ENCODE results near the gene ZNF655.

ZNF655 gene

GRCh38 chr7:99618726-99619125 lies 60.3 kb downstream of the ZNF655 start:
- in situ Hi-C loops (cut with HindIII; ENCODE audit: low sequenced_read_pairs) = loop anchor here (10.0 kb wide), 1 partner anchor 54 kb away; no protein-coding TSS in a partner anchor
- no peak overlapping the region for H3K4me3 ChIP-seq (ENCODE audit: low read depth, low read length)
- DNase-seq (ENCODE audit: low read depth) = no peak
- no peak for TF ChIP-seq CTCF (IDR thresholded peaks at IDR 0.05; ENCODE audit: low read depth, low read length, missing control alignments)

- TF ChIP-seq CTCF (IDR thresholded peaks at IDR 0.05; ENCODE audit: low read depth, low read length, missing control alignments) = no peak
- no peak for DNase-seq (ENCODE audit: low read depth)
- no peak overlapping the region for H3K4me3 ChIP-seq (ENCODE audit: low read depth, low read length)
- in situ Hi-C loops (cut with HindIII; ENCODE audit: low sequenced_read_pairs) = loop anchor here (10.0 kb wide), 1 partner anchor 55 kb away; no protein-coding TSS in a partner anchor
Observed at GRCh38 chr7:99619571-99620130, 61.2 kb downstream of the ZNF655 start.

GRCh38 chr7:99621271-99621670 lies 62.8 kb downstream of the ZNF655 start:
- in situ Hi-C loops (cut with HindIII; ENCODE audit: low sequenced_read_pairs) = no loop called here
- TF ChIP-seq CTCF (IDR thresholded peaks at IDR 0.05; ENCODE audit: low read depth, low read length, missing control alignments) = no peak

GRCh38 chr7:99622596-99622995 lies 64.2 kb downstream of the ZNF655 start:
- no peak overlapping the region for H3K4me3 ChIP-seq (ENCODE audit: low read depth, low read length)
- DNase-seq (ENCODE audit: low read depth) = no peak
- in situ Hi-C loops (cut with HindIII; ENCODE audit: low sequenced_read_pairs) = no loop called here
- TF ChIP-seq CTCF (IDR thresholded peaks at IDR 0.05; ENCODE audit: low read depth, low read length, missing control alignments) = no peak

More at GRCh38 chr7:99621271-99621670, 62.8 kb downstream of the ZNF655 start:
- H3K4me3 ChIP-seq (ENCODE audit: low read depth, low read length) = no peak overlapping the region
- DNase-seq (ENCODE audit: low read depth) = no peak

GRCh38 chr7:99623091-99623693 lies 64.8 kb downstream of the ZNF655 start:
- H3K4me3 ChIP-seq (ENCODE audit: low read depth, low read length) = no peak overlapping the region
- no peak for DNase-seq (ENCODE audit: low read depth)
- no peak for TF ChIP-seq CTCF (IDR thresholded peaks at IDR 0.05; ENCODE audit: low read depth, low read length, missing control alignments)
- in situ Hi-C loops (cut with HindIII; ENCODE audit: low sequenced_read_pairs) = no loop called here

DNA sequence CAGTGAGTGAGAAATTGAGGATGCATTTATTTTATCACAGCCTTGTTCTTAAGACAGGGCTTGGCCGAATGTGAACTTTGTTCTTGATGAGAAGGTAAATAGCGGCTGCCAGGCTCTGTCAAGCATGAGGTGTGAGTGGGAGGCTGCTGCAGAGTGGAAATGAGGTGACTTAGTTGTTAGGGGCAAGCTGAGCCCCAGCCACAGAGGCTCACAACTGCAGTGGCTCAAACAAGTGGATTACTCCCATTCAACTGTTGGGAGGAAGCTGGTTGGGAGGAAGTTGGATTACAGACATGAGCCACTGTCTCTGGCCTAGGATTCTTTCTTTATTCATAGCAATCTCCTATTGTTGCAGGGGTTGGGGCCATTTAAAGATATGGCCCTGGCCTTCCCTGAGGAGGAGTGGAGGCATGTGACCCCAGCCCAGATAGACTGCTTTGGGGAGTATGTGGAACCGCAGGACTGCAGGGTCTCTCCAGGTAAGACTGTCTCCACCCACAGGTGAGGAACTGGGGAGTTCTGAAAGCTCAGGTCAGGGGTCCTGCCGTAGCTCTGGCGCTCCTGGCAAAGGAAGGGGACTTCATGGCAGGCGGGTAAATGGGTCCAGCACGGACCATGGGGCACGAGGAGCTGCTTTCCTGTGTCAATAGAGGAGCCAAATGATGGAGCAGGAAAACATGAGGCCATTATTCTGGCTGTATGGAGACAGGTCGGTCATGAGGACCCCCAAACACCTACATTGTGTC lies 65.4 kb downstream of the ZNF655 start:
- no peak overlapping the region for H3K4me3 ChIP-seq (ENCODE audit: low read depth, low read length)
- in situ Hi-C loops (cut with HindIII; ENCODE audit: low sequenced_read_pairs) = no loop called here
- no peak for DNase-seq (ENCODE audit: low read depth)
- TF ChIP-seq CTCF (IDR thresholded peaks at IDR 0.05; ENCODE audit: low read depth, low read length, missing control alignments) = no peak

All from astrocyte of the cerebellum (primary cell).